HAP-1 (cell line): ENCODE results near the gene CRHR1.
"Not testable (repeated sequence)": the region's sequence is repeated elsewhere in the genome, so short reads cannot be mapped to it uniquely, and the experiment has no call there.

ENCODE experiments used
- DNase-seq, 2 experiments: peaks; one replicate each; pipeline ENCODE4 v3.0.0-alpha.2; 2016 to 2020; ENCODE audit warnings: low spot score in 2 of 2
- H3K27me3 ChIP-seq: fragments of 250-450 bp; sonication (Bioruptor Pico); 2 replicates; pipeline ENCODE4 v1.5.1; 2020; ENCODE audit warnings: low read depth, mild to moderate bottlenecking, moderate library complexity
- H3K36me3 ChIP-seq: fragments of 250-450 bp; sonication (Bioruptor Pico); replicated peaks from 2 replicates; pipeline ENCODE4 v1.5.1; 2020; ENCODE audit warnings: mild to moderate bottlenecking
- H3K4me1 ChIP-seq: fragments of 250-450 bp; sonication (Bioruptor Pico); 2 replicates; pipeline ENCODE4 v1.5.1; 2020; ENCODE audit warnings: mild to moderate bottlenecking
- H3K4me3 ChIP-seq: fragments of 250-450 bp; sonication (Bioruptor Pico); 2 replicates; pipeline ENCODE4 v1.5.1; 2020; ENCODE audit warnings: mild to moderate bottlenecking, moderate library complexity
- H3K9me3 ChIP-seq: fragments of 250-450 bp; sonication (Bioruptor Pico); 2 replicates; pipeline ENCODE4 v1.5.1; 2020; ENCODE audit warnings: mild to moderate bottlenecking, moderate library complexity
- in situ Hi-C: fragments of 300-500 bp; cut with MboI; formaldehyde crosslinking; loops from 3 replicates; pipeline ENCODE4 v1.14.3; 2020; ENCODE audit warnings: low sequenced_read_pairs, inconsistent platforms, mixed read lengths

Gene CRHR1

DNA sequence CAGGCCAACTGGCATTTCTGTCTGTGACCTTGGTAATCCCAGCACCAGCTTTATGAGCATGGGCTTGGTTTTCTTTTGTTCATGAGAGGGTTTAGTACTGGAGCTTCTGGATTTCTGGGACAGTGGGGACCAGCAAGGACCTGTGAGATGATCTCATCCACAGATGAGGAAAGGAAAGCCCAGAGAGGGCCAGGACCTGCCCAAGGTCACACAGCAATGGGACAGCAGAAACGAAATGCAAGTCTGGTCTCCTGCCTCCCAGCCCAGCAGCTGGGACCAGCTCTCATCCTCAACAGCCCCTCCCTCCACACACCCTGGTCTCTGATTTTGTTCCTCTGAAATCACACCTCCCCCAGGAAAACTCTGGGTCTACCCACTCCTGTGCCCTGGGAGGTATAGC lies 67.8 kb downstream of the CRHR1 start:
- no peaks in the 10 kb centered on the region for H3K36me3 ChIP-seq
- in situ Hi-C loops: no loop called here
- no peaks in the 10 kb centered on the region for H3K4me1 ChIP-seq
- peaks cover 6% of the 10 kb centered on the region for H3K27me3 ChIP-seq
- H3K4me3 ChIP-seq: no peak overlapping the region
- no peaks in the 10 kb centered on the region for H3K9me3 ChIP-seq
- DNase-seq: no peak

GRCh38 chr17:45852535-45853297 lies 68.6 kb downstream of the CRHR1 start:
- H3K4me1 ChIP-seq: no peaks in the 10 kb centered on the region
- in situ Hi-C loops: no loop called here
- DNase-seq: peak; percentile 58 to 84
- H3K36me3 ChIP-seq: no peaks in the 10 kb centered on the region
- H3K27me3 ChIP-seq: peaks cover 6% of the 10 kb centered on the region
- no peak overlapping the region for H3K4me3 ChIP-seq
- no peaks in the 10 kb centered on the region for H3K9me3 ChIP-seq

GRCh38 chr17:45854209-45854608 lies 70.1 kb downstream of the CRHR1 start:
- Histone ChIP-seq H3K4me1 (no peaks in the 10 kb centered on the region), H3K36me3 (no peaks in the 10 kb centered on the region), H3K9me3 (no peaks in the 10 kb centered on the region), H3K27me3 (peaks cover 6% of the 10 kb centered on the region), H3K4me3 (no peak overlapping the region)
- DNase-seq: no peak
- in situ Hi-C loops: no loop called here

- in situ Hi-C loops: no loop called here
- no peak overlapping the region for H3K4me3 ChIP-seq
- no peaks in the 10 kb centered on the region for H3K9me3 ChIP-seq
- H3K36me3 ChIP-seq: no peaks in the 10 kb centered on the region
- no peaks in the 10 kb centered on the region for H3K4me1 ChIP-seq
- H3K27me3 ChIP-seq: peaks cover 6% of the 10 kb centered on the region
- no peak for DNase-seq
Measured at GRCh38 chr17:45855691-45856336, 71.7 kb downstream of the CRHR1 start.

- Histone ChIP-seq H3K9me3 (no peaks in the 10 kb centered on the region), H3K4me1 (no peaks in the 10 kb centered on the region), H3K27me3 (peaks cover 9% of the 10 kb centered on the region), H3K36me3 (no peaks in the 10 kb centered on the region), H3K4me3 (no peak overlapping the region)
- peak; percentile 15 to 69 for DNase-seq
- in situ Hi-C loops: no loop called here
Measured at GRCh38 chr17:45857977-45858708, 74.0 kb downstream of the CRHR1 start.

DNA sequence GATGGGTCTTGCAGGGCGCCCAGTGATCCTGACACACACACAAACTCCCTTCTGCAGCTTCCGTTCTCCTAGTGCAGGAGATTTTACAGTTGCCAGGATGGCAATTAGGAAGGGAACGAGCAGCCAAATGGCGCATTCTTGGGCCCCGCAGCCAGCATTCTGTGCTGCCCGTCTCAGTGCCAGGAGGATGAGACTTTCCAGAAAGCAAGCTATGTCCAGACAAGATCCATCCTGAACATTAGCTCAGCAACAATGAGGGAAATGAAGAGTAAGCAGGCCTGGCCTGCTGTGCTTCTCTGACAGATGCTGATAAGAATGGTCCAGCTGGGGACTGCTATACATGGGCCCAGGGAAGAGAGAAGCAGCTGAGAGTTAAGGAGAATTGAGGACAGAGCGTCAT lies 77.0 kb downstream of the CRHR1 start:
- H3K4me1 ChIP-seq: 0 out of 2 replicates have a peak, but pooled peaks cover 2% of the 10 kb centered on the region
- peaks cover 36% of the 10 kb centered on the region for H3K27me3 ChIP-seq
- no peak overlapping the region for H3K4me3 ChIP-seq
- H3K36me3 ChIP-seq: no peaks in the 10 kb centered on the region
- in situ Hi-C loops: no loop called here
- no peaks in the 10 kb centered on the region for H3K9me3 ChIP-seq
- no peak for DNase-seq

- H3K4me1 ChIP-seq, DNase-seq, H3K36me3 ChIP-seq, H3K9me3 ChIP-seq, H3K4me3 ChIP-seq, in situ Hi-C loops: not testable (repeated sequence)
- H3K27me3 ChIP-seq: peaks cover 35% of the 10 kb centered on the region
Measured at GRCh38 chr17:45862127-45862526, 78.0 kb downstream of the CRHR1 start.

- in situ Hi-C loops: no loop called here
- DNase-seq: no peak
- H3K4me3 ChIP-seq: no peak overlapping the region
- H3K27me3 ChIP-seq: peaks cover 35% of the 10 kb centered on the region
- H3K4me1 ChIP-seq: peaks cover 2% of the 10 kb centered on the region; the same call in 1 of the 2 replicates
- no peaks in the 10 kb centered on the region for H3K36me3 ChIP-seq
- no peaks in the 10 kb centered on the region for H3K9me3 ChIP-seq
Measured at GRCh38 chr17:45863857-45864654, 79.9 kb downstream of the CRHR1 start.

- Histone ChIP-seq H3K36me3 (no peaks in the 10 kb centered on the region), H3K4me1 (peaks cover 2% of the 10 kb centered on the region; the same call in 1 of the 2 replicates), H3K27me3 (peaks cover 33% of the 10 kb centered on the region), H3K4me3 (no peak overlapping the region), H3K9me3 (no peaks in the 10 kb centered on the region)
- in situ Hi-C loops: no loop called here
- DNase-seq: no peak
Measured at GRCh38 chr17:45867171-45867570, 83.1 kb downstream of the CRHR1 start.

DNA sequence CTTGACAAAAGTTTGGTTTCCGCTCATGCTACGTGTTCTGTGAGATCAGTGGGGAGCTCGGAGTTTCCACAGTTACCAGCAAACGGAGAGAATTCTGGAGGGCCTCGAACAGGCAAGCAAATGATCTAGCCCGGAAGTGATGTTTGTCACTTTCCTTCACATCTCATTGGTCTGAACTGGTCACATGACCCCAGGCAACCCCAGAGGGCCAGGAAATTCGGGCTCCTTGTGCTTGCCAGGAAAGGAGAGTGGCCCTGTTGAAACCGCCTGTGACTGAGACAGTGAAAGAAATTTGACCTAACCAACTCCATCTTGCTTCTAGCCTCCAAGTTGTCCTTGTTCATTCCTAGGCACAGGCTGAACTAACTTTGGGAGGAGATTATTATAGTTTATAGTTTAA lies 83.6 kb downstream of the CRHR1 start:
- peaks cover 32% of the 10 kb centered on the region for H3K27me3 ChIP-seq
- peak in 1 of 2 experiments; percentile 36 for DNase-seq
- no peak overlapping the region for H3K4me3 ChIP-seq
- in situ Hi-C loops: no loop called here
- H3K4me1 ChIP-seq: peaks cover 2% of the 10 kb centered on the region; the same call in 1 of the 2 replicates
- H3K36me3 ChIP-seq: no peaks in the 10 kb centered on the region
- no peaks in the 10 kb centered on the region for H3K9me3 ChIP-seq

DNA sequence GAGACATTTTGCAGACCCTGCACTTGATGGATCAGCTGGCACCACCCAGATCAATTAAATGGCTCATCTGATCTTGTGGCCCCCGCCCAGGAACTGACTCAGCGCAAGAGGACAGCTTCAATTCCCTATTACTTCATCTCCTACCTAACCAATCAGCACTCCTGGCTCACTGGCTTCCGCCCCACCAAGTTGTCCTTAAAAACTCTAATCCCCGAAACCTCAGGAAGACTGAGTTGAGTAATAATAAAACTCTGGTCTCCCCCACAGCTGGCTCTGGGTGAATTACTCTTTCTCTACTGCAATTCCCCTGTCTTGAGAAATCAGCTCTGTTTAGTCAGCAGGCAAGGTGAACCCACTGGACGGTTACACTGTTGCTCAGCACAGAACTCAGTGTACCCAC lies 84.2 kb downstream of the CRHR1 start:
- no peak for DNase-seq
- Histone ChIP-seq H3K4me3 (no peak overlapping the region), H3K36me3 (no peaks in the 10 kb centered on the region), H3K9me3 (no peaks in the 10 kb centered on the region), H3K27me3 (peaks cover 27% of the 10 kb centered on the region), H3K4me1 (peaks cover 2% of the 10 kb centered on the region; the same call in 1 of the 2 replicates)
- in situ Hi-C loops: no loop called here

GRCh38 chr17:45869676-45870341 lies 85.7 kb downstream of the CRHR1 start:
- no peak overlapping the region for H3K4me3 ChIP-seq
- peaks cover 2% of the 10 kb centered on the region; the same call in 1 of the 2 replicates for H3K4me1 ChIP-seq
- in situ Hi-C loops: no loop called here
- peaks cover 12% of the 10 kb centered on the region for H3K27me3 ChIP-seq
- H3K36me3 ChIP-seq: no peaks in the 10 kb centered on the region
- no peaks in the 10 kb centered on the region for H3K9me3 ChIP-seq
- no peak for DNase-seq
